HG02973 (cell line): ENCODE results near the gene ABCC10.

ENCODE experiments used
- ATAC-seq: cut with Tn5 transposase; IDR thresholded peaks from one replicate; pipeline ENCODE4 v1.9.1; 2021; ENCODE audit warnings: moderate library complexity; ENCODE audit not compliant: unreplicated experiment

ABCC10 gene

GRCh38 chr6:43467752-43468151, 40.4 kb downstream of the ABCC10 start:
- ATAC-seq, result no peak

GRCh38 chr6:43468240-43468639, 40.9 kb downstream of the ABCC10 start:
- no peak for ATAC-seq

DNA sequence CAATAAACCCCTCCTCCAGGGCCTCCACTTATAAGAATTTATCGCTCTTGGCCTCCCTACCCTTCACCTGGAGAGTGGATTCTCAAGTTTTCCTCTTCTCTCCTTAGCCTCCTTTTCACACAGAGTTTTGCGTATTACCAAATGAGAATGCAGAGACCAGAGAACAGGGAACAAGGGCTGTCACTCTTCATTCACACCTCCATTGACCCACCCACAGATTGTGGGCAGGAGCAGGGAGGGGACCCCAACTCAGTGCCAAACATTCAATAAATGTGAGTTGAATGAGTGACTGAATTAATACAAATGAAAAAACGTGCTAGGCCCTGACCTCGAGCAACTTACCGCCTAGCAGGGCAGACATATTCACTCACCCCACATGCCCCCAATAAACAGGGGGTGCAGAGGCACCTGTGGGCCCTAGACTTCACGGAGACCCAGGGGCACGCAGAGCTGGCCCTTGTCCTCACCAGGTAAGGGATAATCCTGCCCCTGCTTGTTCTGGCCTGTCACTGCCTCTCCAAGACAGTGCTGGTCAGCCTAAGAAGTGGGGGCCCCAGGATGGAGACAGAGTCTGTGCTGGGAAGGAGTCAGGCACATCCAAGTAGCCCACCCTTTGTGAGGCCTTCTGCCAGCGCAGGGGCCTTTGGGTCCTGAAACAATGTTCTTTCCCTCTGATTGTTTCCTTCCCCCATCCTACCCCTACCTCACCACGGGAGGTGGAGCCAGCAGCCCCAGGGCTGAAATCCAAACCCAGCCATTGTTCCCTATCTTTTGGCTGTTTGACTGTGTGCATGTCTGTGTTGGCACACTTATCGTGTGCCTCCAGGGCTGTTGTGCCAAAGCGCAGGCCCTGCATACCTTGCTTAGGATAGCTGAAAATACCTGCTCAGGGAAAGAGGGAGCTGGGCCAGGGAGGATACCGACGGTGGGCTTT, 41.7 kb downstream of the ABCC10 start:
- ATAC-seq, result no peak

DNA sequence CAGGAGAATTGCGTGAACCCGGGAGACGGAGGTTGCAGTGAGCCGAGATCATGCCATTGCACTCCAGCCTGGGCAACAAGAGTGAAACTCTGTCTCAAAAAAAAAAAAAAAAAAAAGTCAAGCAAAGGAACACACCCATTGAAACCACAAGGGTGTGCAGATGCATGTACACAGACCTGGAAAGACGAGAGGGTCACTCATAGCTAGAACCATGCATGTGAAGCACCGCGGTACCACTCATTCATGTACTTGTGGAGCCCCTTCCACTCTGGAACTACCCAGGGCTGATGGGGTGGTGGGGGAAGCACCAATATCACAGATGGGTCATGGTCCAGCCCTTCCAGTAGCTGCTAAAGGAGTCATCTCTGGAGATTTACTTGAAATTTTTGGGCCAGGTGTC, 42.6 kb downstream of the ABCC10 start:
- no peak for ATAC-seq

DNA sequence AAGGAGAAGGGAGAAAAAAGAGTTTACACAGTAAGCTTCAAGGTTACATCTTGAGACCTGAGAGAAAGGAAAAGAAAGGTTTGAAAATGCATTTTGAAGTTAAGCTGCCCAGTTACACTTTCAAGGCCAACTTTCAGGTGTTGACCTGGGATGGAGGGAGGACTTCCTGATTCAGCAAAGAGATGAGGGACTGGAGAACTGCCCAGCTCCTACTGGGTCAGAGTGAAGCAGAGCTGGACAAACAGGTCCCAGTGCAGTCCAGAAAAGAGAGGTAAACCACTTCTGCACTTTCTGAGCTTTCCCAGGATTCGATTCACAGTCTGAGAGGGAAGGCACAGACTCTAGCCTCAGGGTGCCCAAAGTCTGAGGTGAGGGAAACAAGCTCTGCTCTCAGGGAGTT, 44.1 kb downstream of the ABCC10 start:
- ATAC-seq, result no peak

DNA sequence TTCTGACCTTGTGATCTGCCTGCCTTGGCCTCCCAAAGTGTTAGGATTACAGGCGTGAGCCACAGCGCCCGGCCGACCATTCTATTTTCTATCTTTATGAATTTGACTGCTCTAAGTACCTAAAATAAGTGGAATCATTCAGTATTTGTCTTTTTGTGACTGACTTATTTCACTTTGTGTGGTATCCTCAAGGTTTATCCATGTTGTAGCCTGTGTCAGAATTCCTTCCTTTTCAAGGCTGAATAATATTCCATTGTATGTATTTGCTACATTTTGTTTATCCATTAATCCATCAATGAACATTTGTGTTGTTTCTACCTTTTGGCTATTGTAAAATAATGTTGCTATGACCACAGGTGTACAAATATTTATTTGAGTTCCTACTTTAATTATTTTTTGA, 45.2 kb downstream of the ABCC10 start:
- no peak for ATAC-seq

- no peak for ATAC-seq
These were observed 48.2 kb downstream of the ABCC10 start for GRCh38 chr6:43475516-43475915.

DNA sequence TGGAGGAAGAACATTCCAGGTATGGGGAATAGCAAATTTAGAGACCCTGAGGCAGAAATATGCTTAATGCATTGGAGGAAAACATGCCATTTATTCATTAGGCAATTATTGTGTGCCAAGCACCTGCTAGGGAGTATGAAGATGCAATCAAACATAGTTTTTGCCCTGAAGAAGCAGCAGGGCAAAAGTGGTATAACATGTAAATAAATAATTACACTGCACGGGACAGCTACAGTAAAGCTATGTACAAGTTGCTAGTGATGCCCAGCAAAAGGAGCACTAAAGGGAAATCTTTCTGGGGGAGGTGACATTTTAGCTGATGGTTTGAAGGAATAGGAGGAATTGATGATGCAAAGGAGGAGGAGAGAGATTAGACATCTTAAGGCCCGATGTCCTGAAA, 49.4 kb downstream of the ABCC10 start:
- no peak for ATAC-seq

DNA sequence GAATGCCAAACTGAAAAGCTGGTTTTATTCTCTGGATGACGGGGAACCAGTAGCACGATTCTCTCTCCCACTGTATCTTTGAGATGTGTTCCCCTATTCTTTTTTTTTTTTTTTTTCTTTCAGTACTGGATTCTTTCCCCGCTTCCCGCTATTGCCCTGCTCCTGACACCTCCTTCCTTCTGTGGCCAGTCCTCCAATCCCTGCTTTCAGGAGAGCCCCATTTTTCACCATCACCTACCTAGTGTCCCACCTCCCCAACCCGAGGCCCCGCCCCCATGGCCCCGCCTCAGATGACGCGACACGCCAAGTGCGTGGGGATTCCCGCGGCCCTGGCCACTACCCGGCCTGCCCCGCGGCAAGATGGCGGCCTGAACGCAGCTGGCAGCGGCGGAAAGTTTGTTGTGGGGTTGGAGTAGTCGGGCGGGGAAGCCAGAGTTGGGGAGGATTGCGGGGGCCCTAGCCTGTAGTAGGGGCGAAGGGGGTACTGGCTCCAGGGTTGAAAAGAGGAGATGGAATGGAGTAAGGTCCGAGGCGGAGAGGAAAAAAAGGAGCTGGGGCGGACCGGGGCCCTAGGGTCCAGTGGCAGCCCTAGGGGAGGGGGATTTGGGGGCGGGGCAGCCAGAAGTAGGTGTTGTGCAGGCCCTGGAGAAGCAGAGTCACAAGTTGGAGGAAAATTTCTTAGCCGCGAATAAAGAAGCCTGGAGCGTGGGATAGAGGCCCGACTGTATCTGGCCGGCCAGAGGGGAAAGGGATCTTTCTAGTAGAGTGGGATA, 50.1 kb downstream of the ABCC10 start, which contains the start of gene TJAP1:
TJAP1 (plus strand) TSS at position 336 of the 773 bp plus-strand sequence. CDS start 21,432 bp downstream, outside the sequence.
- peak; percentile 96 for ATAC-seq

DNA sequence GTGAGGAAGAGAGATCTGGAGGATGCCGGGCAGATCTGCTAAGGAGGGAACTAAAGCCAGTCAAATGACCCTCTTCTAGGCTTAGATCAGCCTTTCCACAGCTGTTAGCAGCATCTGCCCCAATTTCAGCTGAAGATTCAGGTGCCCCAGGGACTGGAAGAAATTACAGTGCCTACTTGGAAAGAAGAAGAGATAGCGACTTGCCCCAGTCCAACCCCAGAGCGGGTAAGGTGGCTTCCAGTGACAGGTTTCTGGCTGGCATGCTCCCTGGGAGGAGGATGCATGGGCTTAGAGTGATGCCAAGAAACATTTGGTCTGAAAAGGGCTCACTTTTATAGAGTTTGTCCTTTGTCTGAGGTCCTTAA, 50.6 kb downstream of the ABCC10 start:
- no peak for ATAC-seq

DNA sequence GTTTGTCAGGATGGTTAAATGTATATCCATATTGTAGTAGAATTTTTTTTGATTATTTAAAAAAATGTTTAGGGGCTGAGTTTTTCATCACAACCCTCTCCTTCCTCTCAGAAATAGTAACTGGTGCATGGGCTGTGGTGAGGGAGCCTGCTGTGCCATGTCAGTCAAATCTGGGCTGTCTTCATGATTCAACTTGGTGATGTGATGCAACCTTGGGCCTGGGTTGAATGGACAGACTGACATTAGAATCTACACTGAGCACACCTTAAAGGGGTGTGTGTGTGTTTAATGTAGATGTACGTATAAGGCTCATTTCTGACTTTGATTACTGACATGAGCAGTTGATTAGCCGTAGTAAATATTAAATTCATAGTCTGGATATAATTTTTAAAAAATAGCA, 53.7 kb downstream of the ABCC10 start:
- ATAC-seq, result no peak

- no peak for ATAC-seq
These were observed 54.4 kb downstream of the ABCC10 start for GRCh38 chr6:43481591-43482236.

DNA sequence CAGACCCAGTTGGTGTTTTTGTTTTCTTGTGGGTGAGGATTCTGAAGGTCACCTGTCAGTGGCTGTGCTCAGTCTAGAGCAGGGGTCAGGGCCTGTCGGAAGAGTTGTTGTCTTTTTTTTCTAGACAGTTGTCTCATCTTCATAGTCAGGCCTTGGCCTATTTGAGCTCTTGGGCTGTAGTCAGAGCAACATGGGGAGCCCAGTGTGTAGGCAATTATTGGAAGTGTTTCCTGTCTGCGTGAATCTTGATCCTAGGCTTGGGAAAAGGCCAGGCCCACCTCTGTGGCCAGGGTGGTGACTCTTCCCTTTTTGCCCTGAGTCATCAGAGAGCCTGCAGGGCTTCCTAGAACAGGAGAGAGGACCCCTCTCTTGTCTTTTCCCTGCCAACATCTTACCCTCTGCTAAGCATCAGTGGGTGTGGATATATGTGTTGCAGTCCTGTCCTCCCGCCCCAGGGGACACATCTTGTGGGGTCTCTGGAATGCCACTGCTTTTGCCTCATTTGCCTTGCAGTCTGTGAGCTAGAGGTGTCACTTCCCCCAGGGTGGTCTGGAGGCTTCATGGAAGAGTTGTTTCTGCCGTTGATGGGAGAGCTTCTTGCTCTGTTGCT, 61.4 kb downstream of the ABCC10 start:
- ATAC-seq, result no peak

DNA sequence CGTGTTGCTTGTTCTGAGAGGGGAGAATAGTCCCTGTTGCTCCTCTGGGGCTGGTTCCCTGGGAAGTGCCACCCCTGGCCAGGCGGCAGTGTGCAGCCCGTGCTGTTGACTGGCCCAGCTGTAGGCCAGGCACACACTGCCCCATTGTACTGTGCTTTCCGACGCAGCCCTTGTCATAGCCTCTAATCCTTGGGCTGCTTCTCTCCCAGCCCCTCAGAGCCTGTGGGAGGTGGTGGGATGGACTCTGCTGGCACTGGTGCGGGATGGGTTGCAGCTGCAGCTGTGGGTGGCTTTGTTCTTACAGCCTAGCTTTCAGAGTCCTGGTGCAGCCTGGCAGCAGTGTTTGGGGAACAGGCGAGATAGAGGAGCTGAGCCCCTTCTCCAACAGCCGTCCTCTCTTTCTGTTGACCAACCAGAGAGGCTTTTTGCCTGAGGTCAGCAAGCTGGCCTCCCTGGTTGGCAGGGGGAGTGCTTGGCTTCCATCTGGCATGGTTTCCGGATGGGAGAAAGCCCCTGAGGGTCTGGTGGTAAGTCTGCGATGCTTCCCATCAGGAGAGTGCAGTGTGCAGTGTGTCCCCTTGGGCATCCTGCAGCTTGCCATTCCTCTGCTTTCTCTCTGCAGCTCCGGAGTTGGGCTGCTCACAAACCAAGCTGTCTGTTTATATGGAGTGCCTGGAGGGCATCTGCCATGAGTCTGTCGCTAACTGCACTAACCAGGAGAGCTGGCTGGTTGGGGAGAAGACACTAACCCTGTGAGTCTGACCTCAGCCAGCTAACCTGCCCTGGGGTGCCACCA, 62.1 kb downstream of the ABCC10 start:
- ATAC-seq, result no peak

DNA sequence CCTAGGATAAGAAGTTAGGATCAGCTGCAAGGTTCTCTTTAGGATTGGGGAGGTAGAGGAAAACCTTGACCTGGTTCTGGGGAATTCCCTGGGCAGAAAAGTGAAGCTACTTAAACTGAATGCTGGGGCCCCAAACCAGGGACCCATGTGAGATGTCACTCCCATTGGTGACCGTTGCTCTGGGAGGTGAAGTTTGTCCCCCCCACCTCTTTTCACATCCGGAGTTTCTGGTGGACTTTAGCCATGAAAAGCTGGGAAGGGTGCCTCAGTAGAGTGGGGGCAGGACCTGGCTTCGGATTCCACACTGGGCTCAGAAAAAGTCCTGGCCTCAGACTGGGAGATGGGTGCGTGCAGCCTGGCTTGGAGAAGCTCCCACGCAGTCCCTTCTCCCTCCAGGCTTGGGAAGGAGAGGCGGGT, 63.2 kb downstream of the ABCC10 start:
- ATAC-seq, result no peak

DNA sequence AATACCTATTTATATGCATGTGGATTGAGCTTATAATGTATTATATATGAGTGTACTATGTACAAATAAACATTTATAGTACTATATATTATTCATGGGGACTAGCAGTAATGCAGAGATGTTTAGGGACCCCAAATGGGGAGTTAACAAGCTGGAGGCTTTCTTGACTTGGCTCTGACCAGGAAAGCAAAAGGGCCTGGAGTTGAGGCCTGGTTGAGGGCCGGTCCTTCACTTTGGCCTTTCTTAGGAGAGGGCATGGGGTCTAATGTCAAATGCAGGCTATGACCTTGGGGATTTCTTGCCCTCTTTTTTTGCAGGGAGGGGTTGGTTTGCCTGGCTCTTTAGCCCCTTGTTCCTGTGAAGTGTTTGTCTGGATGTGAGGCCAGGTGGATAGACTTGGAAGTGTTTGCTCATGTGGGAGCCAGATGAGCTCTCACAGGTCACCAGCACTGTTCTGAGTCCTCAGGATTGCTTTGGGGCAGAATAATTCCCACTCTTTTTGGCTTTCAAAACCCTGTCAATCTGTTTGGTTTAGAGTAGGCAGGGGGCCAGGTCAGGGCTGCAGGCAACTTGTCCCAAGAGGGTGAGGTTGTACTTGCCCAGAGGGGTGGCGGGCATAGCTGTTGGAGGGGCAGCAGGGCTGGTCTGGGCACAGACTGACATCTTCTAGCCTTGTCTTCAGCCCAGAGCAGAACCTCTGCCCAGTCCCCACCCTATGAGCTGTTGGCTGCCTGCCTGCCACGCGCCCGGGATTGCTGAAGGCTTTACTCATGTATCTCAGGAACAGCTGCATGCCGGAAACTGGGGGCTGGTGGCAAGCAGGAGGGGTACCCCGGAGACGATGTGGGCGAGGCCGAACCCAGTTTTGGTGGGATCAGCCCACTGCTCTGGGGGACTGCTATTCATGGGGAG, 64.7 kb downstream of the ABCC10 start:
- no peak for ATAC-seq

DNA sequence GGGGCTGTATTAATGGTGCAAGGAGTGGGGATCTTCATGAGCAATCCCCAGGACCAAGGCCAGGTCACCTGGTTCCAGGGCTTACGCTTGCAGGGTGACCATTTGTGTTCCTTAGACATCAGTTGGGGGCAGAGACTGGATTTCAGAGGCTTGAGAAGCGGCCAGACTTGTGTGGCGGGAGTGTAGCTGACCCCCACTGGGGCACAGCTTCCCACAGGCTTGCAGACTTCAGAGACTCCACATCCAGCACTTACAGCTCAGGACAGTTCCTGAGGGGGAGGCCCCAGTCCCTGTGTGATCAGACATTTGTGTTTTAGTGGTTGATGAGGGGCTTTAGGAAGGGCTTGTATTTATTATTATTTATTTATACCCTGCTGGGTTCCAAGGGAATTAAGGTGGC, 65.3 kb downstream of the ABCC10 start:
- no peak for ATAC-seq

- no peak for ATAC-seq
These were observed 65.9 kb downstream of the ABCC10 start for GRCh38 chr6:43493230-43493629.

DNA sequence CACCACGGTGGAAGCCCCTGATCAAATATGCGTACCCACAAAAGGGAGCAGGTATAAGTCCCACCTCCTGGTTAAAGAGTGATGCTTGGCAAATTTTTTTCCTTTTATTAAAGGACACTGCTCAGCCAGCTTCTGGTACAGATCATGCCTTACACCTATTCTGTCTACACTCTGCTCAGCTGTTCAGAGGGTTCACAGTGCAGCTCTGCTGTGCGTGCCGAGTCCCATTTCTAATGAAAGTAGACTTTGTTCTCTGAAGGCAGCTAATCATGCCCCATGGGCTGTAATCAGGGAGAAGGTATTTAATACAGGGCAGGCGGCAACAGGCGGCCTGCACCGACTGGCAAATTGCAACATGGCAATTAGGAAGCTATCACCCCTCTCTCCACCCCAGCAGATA, 66.5 kb downstream of the ABCC10 start:
- ATAC-seq, result no peak
